Psoas muscle (tissue), 8 donors: ENCODE data around the gene SHC3. TPM values are rescaled to one million over a fixed set of nuclear protein-coding genes. Genes with fewer than 3 reads are reported as not detected.

Experiments
- ATAC-seq, 4 donors: fragments of 200-7000 bp; cut with Tn5 transposase; one replicate each; pipeline ENCODE4 v1.9.1; 2020; ENCODE audit warnings: moderate library complexity in 3 of 4, mild to moderate bottlenecking in 2 of 4
- DNase-seq, 2 donors: peaks; one replicate each; pipeline ENCODE4 v3.0.0-alpha.2; 2020
- H3K27ac ChIP-seq: fragments of 200-600 bp; one replicate; pipeline ENCODE4 v1.8.0; 2022
- H3K27me3 ChIP-seq, 3 donors: fragments of 200-600 bp in 1 of 3; one replicate each; pipeline versions ENCODE4 v1.6.1 to v1.8.0; 2013 to 2022; ENCODE audit warnings: low read length in 2 of 3, mild to moderate bottlenecking in 2 of 3, moderate library complexity in 1 of 3; ENCODE audit not compliant: insufficient read depth in 3 of 3
- H3K36me3 ChIP-seq, 2 donors: fragments of 200-600 bp in 1 of 2; one replicate each; pipeline versions ENCODE4 v1.6.1 to v1.8.0; 2013 to 2022; ENCODE audit warnings: low read depth in 1 of 2, mild to moderate bottlenecking in 1 of 2, moderate library complexity in 1 of 2; ENCODE audit not compliant: insufficient read depth in 1 of 2
- H3K4me1 ChIP-seq: fragments of 200-600 bp; one replicate; pipeline ENCODE4 v1.8.0; 2022
- H3K4me3 ChIP-seq: fragments of 200-600 bp; one replicate; pipeline ENCODE4 v1.8.0; 2022; ENCODE audit warnings: mild to moderate bottlenecking
- H3K9me3 ChIP-seq: fragments of 200-600 bp; one replicate; pipeline ENCODE4 v1.8.0; 2022
- CTCF ChIP-seq: fragments of 200-600 bp; IDR thresholded peaks from one replicate; pipeline ENCODE4 v1.8.0; 2022; ENCODE audit warnings: antibody characterized with exemption
- WGBS, 3 donors: extraction: QIAGEN DNeasy Blood & Tissue Kit; methylation state at CpG; one replicate each; pipeline versions ENCODE4 v1.1.6 to v1.1.7; 2013; 5-methylcytosine and 5-hydroxymethylcytosine counted together
- intact Hi-C, 2 donors: fragments of 100-400 bp; cut with DNase I; formaldehyde crosslinking; loops; one replicate each; pipeline versions ENCODE4 v1.11.0 to v1.14.2; 2022
- polyA plus RNA-seq, 3 donors: library from polyadenylated mRNA; stranded (reverse); fragments of 200-250 nt; gene quantifications; one replicate each; pipeline ENCODE4 v1.2.3, GENCODE V29; 2013
- total RNA-seq, 4 donors: library from RNA; stranded (reverse); fragmentation: NEBNext Ultra II Directional in 2 of 4; extraction: Animal tissue kit (Norgen Biotek cat#: 25700) in 2 of 4; gene quantifications; one replicate each; pipeline versions ENCODE4 v1.2.1 to v1.2.4, GENCODE V29; 2021 to 2023
- donor health status: healthy with polysubstance abuse.
- donor health status: DM: no; HTN: no; CAD: no; lungs with moderate emphysema.
- donor health status: Bipolar disorder and iron deficiency.
- donor health status: healthy.
- donor health status: DM: yes; HTN: yes; CAD: no.
- donor health status: DM: no; HTN: no; CAD: no.
- donor health status: DM: no; HTN: no; CAD: no.
- donor health status: DM: yes; HTN: yes; CAD: no.

Gene SHC3
- total and polyA plus RNA-seq, 7 donors = 0.04 to 0.71 (median 0.20) TPM

- DNase-seq (no peak), ATAC-seq (no peak)
- H3K4me1 ChIP-seq = no peaks in the 10 kb centered on the region
- no peaks in the 10 kb centered on the region for H3K36me3 ChIP-seq
- no peak overlapping the region for H3K4me3 ChIP-seq
- no peaks in the 10 kb centered on the region for H3K27me3 ChIP-seq
- no peak overlapping the region for H3K27ac ChIP-seq
- intact Hi-C loops = no loop called here
- WGBS, 3 donors = 76 to 80% (median 80%) methylated on average over 6 of the region's 6 CpGs
- no peaks in the 10 kb centered on the region for H3K9me3 ChIP-seq
- no peak for TF ChIP-seq CTCF
Observed at GRCh38 chr9:89010526-89011111, 168.0 kb downstream of the SHC3 start.

GRCh38 chr9:89010056-89010455, 168.6 kb downstream of the SHC3 start:
- H3K4me1 ChIP-seq = no peaks in the 10 kb centered on the region
- 74 to 82% (median 81%) methylated on average over 10 of the region's 10 CpGs for WGBS, 3 donors
- no peaks in the 10 kb centered on the region for H3K27me3 ChIP-seq
- TF ChIP-seq CTCF = no peak
- H3K27ac ChIP-seq = no peak overlapping the region
- ATAC-seq (no peak), DNase-seq (no peak)
- H3K36me3 ChIP-seq = no peaks in the 10 kb centered on the region
- intact Hi-C loops = no loop called here
- H3K4me3 ChIP-seq = no peak overlapping the region
- no peaks in the 10 kb centered on the region for H3K9me3 ChIP-seq

GRCh38 chr9:89009546-89009840, 169.1 kb downstream of the SHC3 start:
- WGBS, 3 donors = 91 to 96% (median 93%) methylated on average over 9 of the region's 9 CpGs

GRCh38 chr9:89008744-89009545, 169.7 kb downstream of the SHC3 start:
- ATAC-seq (no peak), DNase-seq (no peak)
- Histone ChIP-seq H3K9me3 (no peaks in the 10 kb centered on the region), H3K27me3 (no peaks in the 10 kb centered on the region), H3K4me3 (no peak overlapping the region), H3K27ac (no peak overlapping the region), H3K4me1 (no peaks in the 10 kb centered on the region), H3K36me3 (no peaks in the 10 kb centered on the region)
- intact Hi-C loops = no loop called here
- 81 to 87% (median 84%) methylated on average over 12 of the region's 12 CpGs for WGBS, 3 donors
- TF ChIP-seq CTCF = no peak

More at GRCh38 chr9:89009546-89009840, 169.1 kb downstream of the SHC3 start:
- ATAC-seq = no peak
- Histone ChIP-seq H3K9me3 (no peaks in the 10 kb centered on the region), H3K27me3 (no peaks in the 10 kb centered on the region), H3K27ac (no peak overlapping the region), H3K36me3 (no peaks in the 10 kb centered on the region), H3K4me1 (no peaks in the 10 kb centered on the region), H3K4me3 (no peak overlapping the region)
- no peak for TF ChIP-seq CTCF
- DNase-seq = no peak
- intact Hi-C loops = no loop called here
